HG03378 (cell line): ENCODE results near the gene DEPDC4.

Experiments used
- ATAC-seq: cut with Tn5 transposase; IDR thresholded peaks from one replicate; pipeline ENCODE4 v1.9.1; 2021; ENCODE audit warnings: mild to moderate bottlenecking, moderate library complexity; ENCODE audit not compliant: unreplicated experiment

DEPDC4 gene

DNA sequence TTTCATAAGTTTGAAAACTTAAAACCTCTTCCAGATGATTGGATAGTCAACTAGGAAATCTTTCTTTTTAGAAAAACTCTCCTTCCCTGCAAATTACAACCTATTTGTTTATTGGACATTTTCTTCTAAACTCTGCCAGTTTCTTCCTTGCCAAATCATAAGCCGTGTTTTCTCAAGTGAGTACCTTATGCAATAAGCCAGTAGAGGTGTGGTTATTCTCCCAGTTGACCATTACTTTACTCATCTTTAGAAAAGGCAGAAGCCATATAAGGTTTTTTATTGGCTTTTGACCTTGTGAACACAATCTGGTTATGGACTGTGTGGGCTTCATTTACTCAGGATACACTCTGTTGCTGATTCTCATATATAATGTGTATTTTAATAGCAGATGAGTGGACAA is 51.7 kb downstream of the DEPDC4 start:
- no peak for ATAC-seq

DNA sequence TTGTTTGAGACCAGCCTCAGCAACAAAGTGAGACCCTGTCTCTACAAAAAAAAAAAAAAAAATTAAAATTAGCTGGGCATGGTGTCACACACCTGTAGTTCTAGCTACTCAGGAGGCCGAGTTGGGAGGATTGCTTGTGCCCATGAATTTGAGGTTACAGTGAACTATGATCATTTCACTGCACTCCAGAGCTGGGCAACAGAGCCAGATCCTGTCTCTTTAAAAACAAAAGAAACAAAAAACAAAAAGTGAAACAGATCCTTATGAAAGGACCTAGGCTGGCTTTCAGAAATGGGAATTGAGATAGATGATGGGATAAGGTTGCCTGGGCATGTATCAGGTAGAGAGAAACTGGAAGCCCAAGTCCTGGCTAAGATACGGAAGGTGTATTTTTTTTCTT is 52.4 kb downstream of the DEPDC4 start:
- ATAC-seq: no peak

DNA sequence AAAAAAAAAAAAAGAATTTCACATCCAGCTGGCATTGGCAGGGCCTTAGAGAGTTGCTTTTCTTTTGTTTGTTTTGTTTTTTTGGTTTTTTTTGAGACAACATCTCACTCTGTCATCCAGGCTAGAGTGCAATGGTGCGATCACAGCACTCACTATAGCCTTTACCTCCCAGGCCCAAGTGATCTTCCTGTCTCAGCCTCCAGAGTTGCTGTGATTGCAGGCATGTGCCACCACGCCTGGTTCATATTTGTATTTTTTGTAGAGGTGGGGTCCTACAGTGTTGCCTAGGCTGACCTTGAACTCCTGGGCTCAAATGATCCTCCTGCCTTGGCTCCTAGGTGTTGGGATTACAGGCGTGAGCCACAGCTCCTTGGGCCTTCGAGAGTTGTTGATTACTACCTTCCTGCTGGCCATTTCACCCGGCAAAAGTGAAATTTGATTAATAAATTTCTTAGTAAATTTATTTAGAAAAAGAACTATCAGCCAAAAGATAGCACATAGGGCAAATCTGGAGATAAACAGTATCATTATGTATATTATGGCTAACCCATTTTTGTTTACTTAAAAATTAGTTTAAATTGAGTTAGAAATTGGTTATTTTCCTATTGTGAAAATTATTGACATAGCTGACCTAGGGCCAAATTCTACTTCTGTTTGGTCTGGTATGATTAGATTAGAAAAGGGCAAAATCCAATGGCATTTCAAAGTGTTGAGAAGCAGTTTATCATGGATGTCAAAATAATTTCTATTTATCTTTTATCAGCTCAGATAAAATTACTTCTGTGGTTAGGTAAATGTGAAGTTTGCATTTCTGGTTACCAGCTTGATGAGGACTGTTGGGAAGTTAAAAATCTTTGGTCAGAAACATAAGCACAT is 53.6 kb downstream of the DEPDC4 start:
- no peak for ATAC-seq

DNA sequence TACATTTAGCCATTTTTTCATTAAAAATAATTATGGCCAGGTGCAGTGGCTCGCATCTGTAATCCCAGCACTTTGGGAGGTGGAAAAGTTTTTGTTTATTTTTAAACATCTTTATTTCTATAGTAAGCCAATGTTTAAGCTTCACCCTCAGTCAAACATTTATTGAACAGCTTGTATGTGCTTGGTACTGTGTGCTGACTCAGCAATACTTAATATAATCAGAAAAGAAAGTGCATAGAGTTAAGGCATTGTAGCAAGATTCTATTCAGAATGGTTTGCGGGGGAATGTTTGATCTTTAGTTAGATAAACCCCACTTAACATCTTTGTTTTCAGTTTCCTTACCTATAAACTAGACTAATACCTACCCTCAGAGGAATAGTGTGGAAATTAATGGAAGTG is 55.2 kb downstream of the DEPDC4 start:
- ATAC-seq: no peak

DNA sequence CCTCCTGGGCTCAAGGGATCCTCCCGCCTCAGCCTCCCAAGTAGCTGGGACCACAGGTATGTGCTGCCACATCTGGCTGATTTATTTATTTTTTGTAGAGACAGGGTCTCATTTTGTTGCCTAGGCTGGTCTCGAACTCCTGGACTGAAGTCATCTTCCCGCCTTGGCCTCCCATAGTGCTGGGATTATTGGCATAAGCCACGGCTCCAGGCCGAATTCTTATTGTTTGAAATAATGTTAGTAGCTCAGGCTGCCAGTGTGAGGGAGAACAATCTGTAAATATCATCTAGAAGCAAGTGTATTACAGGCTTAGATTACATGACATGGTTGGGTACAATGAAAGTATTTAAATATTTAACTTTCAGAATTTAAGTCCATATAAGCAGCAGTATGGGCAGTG is 58.0 kb downstream of the DEPDC4 start:
- no peak for ATAC-seq

DNA sequence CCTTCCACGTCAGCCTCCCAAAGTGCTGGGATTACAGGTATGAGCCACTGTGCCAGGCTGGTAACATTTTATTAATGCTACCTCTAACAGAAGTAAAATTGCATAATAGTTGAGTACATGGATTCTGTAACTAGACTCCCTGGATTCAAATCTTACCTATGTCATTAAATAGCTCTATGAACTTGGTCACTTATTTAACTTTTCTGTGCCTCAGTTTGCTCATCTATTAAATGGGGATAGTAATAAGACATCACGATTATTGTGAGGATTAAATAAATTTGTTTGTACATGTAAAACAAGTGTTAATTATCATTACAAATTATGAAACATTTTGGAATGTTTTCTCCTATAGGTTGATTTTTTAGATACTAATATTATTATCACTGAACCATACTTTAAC is 59.6 kb downstream of the DEPDC4 start:
- no peak for ATAC-seq

DNA sequence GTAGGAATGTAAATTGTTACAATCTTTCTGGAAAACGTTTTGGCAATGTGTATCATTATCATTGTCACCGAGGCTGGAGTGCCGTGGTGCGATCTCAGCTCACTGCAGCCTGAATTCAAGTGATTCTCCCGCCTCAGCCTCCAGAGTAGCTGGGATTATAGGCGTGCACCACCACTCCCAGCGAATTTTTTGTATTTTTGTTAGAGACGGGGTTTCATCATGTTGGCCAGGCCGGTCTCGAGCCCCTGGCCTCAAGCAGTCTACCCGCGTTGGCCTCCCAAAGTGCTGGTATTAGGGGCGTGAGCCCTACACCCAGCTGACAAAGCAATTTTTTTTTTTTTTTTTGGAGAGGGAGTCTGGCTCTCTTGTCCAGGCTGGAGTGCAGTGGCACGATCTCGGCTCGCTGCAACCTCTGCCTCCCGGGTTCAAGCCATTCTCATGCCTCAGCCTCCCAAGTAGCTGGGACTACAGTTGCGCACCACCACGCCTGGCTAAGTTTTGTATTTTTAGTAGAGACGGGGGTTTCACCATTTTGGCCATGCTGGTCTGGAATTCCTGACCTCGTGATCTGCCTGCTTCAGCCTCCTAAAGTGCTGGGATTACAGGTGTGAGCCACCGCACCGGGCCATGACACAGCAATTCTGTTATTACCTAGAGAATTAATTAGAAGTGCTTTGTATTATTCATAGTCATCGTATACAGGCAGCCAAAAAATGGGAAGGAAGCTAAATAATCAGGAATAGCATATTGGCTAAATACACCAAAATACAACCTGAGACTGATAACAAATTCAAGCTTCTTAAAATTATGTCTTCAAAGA is 65.1 kb downstream of the DEPDC4 start:
- ATAC-seq: no peak

DNA sequence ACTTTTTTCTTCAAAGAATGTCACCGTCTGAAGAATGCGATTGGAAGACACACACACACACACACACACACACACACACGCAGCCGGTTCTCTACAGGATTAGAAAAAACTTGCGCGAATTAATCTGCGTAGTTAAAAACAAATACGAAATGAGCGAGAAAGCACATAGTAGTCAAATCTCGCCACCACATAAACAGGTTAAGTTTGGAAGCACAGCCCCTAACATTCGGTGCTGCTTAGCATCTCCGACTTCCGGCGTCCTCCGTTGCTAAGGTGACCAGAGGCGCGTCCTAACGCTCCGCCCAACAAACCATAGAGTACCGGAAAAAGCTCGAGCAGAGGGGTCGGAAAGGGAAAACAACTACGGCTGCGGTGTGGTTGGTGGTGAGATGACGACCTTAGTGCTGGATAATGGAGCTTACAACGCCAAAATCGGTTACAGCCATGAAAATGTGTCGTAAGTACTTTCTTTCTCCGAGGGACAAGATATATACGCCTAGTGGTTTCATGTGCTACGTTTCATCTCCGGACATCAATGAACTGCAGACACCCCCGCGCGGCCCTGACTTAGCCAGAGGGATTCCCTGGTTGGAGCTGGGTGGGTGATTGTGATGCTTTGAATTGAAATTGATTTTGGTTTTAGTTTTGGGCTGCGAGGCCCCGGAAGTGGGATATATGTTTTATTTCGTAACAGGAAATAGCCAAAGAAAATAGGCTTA is 66.3 kb downstream of the DEPDC4 start, which contains the start of gene ACTR6:
TSS of gene ACTR6 (plus strand) at position 353 of the 719 bp plus-strand sequence. CDS start at position 390, 37 bp downstream.
- peak; percentile 93 for ATAC-seq

DNA sequence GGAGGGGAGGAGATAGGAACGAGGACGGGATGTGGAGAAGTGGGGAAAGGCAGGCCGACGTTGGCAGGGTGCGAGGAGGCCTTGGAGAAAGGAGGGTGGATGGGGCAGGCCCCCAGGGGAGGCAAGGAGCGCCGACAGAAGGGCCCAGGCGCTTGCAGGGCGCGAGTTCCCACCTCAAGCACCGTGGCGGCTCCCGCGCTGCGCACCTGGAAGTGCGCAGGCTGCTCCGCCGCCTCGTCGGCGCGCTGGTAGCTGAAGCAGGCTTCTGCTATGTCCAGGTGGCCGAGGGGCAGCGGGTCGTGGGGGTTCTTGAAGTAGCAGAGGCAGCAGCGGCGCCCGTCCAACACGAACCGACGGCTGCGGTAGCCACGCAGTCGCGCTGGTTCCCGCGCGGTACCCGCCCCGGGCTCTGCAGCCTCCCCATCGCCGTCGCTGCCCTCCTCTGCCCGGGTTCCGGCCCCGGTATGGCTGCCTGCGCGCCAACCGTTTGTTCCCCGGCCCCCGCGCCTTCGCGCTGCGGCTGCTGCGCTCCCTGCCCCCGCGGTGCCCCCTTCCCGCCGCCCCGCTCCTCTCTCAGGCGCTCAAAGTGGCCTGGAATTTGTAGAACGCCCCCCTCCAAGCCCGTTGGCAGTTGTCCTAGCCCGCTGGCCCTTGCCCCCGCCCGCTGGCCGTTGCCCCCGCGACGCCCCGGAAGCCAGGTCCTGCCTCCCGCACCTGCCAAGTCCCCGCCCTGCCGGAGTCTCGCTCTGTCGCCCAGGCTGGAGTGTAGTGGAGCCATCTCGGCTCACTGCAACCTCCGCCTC is 67.3 kb downstream of the DEPDC4 start:
- peak; percentile 52 for ATAC-seq

DNA sequence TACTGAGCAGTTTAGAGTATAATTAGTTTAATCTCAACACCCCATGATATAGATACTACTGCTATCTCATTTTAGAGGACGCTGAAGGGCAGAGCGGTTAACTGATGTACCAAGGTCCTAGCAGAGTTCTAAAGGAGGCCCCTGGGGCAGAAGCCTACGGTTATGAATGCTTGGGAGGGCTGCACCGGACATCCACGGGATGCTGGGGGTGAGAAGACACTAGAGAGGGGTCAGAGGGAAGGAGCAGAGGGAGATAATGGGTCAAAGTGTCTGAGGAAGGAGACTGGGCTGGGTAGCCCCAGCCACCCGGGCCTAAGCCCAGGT is 67.9 kb downstream of the DEPDC4 start:
- no peak for ATAC-seq

DNA sequence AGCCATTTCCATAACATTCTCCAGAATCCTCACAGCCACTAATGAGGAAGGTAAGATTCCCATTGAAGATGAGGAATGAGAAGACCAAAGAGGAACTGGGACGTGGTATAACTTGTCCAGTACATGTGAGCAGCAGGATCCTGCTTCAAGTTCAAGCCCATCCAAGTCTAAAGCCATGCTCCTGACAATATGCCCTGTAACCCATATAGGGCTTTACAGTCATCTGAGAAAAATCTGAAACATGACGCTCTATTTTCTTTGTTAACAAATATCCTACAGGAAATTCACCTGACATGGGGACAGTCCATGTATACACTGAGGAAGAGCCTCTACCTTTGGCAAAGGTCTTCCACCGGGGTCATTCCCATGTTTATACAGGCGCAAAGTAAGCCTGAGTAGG is 69.4 kb downstream of the DEPDC4 start:
- ATAC-seq: no peak

DNA sequence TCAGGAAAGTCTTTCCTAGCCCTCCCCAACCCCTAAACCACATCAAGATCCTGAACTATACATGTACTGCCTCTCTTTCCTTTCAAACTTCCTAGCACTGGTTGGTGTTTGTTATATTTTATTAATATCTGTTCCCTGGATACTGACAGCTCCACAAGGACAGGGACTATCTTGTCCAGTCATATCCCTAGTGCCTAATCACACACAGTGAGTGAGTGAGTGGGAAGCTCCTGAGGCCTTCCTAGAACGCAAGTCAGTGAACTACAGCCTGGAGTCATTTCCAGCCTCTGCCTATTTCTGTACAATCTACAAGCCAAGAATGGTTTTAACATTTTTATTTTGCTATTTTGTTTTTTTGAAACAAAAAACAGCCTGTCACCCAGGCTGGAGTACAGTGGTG is 73.8 kb downstream of the DEPDC4 start:
- ATAC-seq: no peak
